ENCODE data around the gene NAA80.

DNA sequence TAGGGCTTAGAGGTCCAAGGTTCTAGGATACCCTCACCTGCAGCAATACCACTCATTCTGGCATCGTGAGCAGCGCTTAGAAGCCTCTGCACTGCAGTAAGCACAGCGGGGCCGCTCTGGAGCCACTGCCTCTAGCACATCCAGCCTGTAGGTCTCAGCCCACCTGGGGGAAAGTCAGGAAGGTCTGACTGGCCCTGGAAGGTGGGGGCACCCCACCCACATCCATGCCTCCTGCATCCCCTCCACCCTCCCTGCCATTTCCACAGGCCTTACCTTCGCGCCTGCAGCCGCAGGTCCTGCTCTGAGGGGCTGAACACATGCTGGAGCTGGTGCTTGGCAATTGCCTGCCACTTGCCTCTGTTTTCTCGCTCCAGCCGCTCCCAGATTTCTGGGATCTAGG is 42.3 kb upstream of the NAA80 start:
- no peak for TF ChIP-seq ZFP30 (CRISPR knock-in tag; IDR thresholded peaks at IDR 0.05)
- TF ChIP-seq ZC3H10 (CRISPR knock-in tag; IDR thresholded peaks at IDR 0.05): no peak
- TF ChIP-seq, protein P1, sequence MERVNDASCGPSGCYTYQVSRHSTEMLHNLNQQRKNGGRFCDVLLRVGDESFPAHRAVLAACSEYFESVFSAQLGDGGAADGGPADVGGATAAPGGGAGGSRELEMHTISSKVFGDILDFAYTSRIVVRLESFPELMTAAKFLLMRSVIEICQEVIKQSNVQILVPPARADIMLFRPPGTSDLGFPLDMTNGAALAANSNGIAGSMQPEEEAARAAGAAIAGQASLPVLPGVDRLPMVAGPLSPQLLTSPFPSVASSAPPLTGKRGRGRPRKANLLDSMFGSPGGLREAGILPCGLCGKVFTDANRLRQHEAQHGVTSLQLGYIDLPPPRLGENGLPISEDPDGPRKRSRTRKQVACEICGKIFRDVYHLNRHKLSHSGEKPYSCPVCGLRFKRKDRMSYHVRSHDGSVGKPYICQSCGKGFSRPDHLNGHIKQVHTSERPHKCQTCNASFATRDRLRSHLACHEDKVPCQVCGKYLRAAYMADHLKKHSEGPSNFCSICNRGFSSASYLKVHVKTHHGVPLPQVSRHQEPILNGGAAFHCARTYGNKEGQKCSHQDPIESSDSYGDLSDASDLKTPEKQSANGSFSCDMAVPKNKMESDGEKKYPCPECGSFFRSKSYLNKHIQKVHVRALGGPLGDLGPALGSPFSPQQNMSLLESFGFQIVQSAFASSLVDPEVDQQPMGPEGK (CRISPR knock-in tag; IDR thresholded peaks at IDR 0.05; ENCODE audit: borderline replicate concordance): no peak
- TF ChIP-seq, protein P2, sequence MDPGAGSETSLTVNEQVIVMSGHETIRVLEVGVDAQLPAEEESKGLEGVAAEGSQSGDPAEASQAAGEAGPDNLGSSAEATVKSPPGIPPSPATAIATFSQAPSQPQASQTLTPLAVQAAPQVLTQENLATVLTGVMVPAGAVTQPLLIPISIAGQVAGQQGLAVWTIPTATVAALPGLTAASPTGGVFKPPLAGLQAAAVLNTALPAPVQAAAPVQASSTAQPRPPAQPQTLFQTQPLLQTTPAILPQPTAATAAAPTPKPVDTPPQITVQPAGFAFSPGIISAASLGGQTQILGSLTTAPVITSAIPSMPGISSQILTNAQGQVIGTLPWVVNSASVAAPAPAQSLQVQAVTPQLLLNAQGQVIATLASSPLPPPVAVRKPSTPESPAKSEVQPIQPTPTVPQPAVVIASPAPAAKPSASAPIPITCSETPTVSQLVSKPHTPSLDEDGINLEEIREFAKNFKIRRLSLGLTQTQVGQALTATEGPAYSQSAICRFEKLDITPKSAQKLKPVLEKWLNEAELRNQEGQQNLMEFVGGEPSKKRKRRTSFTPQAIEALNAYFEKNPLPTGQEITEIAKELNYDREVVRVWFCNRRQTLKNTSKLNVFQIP (CRISPR knock-in tag; IDR thresholded peaks at IDR 0.05; ENCODE audit: borderline replicate concordance, low read depth): no peak
- TF ChIP-seq, protein P3, sequence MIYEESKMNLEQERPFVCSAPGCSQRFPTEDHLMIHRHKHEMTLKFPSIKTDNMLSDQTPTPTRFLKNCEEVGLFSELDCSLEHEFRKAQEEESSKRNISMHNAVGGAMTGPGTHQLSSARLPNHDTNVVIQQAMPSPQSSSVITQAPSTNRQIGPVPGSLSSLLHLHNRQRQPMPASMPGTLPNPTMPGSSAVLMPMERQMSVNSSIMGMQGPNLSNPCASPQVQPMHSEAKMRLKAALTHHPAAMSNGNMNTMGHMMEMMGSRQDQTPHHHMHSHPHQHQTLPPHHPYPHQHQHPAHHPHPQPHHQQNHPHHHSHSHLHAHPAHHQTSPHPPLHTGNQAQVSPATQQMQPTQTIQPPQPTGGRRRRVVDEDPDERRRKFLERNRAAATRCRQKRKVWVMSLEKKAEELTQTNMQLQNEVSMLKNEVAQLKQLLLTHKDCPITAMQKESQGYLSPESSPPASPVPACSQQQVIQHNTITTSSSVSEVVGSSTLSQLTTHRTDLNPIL (CRISPR knock-in tag; IDR thresholded peaks at IDR 0.05; ENCODE audit: low read depth): no peak
- TF ChIP-seq ARNTL (CRISPR knock-in tag; IDR thresholded peaks at IDR 0.05; ENCODE audit: borderline replicate concordance, low read depth): no peak
- no peak for TF ChIP-seq OSR1 (CRISPR knock-in tag; IDR thresholded peaks at IDR 0.05)
- no peak for TF ChIP-seq ZNF8 (CRISPR knock-in tag; IDR thresholded peaks at IDR 0.05)
- no peak for TF ChIP-seq ZFP3 (CRISPR knock-in tag; IDR thresholded peaks at IDR 0.05)
- no peak for TF ChIP-seq ESRRG (CRISPR knock-in tag; IDR thresholded peaks at IDR 0.05)
- TF ChIP-seq, protein P4, sequence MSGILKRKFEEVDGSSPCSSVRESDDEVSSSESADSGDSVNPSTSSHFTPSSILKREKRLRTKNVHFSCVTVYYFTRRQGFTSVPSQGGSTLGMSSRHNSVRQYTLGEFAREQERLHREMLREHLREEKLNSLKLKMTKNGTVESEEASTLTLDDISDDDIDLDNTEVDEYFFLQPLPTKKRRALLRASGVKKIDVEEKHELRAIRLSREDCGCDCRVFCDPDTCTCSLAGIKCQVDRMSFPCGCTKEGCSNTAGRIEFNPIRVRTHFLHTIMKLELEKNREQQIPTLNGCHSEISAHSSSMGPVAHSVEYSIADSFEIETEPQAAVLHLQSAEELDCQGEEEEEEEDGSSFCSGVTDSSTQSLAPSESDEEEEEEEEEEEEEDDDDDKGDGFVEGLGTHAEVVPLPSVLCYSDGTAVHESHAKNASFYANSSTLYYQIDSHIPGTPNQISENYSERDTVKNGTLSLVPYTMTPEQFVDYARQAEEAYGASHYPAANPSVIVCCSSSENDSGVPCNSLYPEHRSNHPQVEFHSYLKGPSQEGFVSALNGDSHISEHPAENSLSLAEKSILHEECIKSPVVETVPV (CRISPR knock-in tag; IDR thresholded peaks at IDR 0.05): no peak
- TF ChIP-seq ISL1 (CRISPR knock-in tag; IDR thresholded peaks at IDR 0.05): no peak
- TF ChIP-seq SNAI2 (CRISPR knock-in tag; IDR thresholded peaks at IDR 0.05): no peak
- no peak for TF ChIP-seq RARB (CRISPR knock-in tag; IDR thresholded peaks at IDR 0.05)

Data from SK-N-SH treated with all-trans-retinoic acid at 6 μM for 48 hours (cell line).